Jurkat, Clone E6-1 (cell line): ENCODE data around the gene NRAP.

Experiments
- DNase-seq: peaks from one replicate; pipeline ENCODE4 v3.0.0-alpha.2; 2011; ENCODE audit warnings: low read depth, low spot score
- H3K4me3 ChIP-seq: 2 replicates; pipeline ENCODE4 v1.5.1; 2011; ENCODE audit warnings: mild to moderate bottlenecking, low read length, control low read depth, moderate library complexity

Gene NRAP

DNA sequence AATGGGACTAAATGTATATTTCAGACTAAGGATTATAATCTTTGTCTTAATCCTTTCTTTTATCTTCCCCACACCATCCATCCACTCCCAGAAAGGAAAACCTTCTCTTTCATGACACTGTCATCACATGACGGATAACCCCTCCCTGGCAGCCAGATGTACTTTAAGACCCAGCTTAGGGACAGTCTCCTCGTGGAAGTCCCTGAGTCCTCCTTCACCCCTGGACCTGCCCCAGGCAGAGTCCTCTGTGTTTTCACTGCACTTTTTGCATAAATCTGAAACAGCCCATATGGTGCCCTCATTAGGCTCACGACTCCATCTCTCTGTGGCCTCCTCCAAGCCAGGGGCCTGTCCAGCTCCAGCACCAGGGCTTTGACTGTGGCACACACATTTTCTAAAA lies 16.0 kb downstream of the NRAP start:
- no peak for DNase-seq
- no peak overlapping the region for H3K4me3 ChIP-seq

DNA sequence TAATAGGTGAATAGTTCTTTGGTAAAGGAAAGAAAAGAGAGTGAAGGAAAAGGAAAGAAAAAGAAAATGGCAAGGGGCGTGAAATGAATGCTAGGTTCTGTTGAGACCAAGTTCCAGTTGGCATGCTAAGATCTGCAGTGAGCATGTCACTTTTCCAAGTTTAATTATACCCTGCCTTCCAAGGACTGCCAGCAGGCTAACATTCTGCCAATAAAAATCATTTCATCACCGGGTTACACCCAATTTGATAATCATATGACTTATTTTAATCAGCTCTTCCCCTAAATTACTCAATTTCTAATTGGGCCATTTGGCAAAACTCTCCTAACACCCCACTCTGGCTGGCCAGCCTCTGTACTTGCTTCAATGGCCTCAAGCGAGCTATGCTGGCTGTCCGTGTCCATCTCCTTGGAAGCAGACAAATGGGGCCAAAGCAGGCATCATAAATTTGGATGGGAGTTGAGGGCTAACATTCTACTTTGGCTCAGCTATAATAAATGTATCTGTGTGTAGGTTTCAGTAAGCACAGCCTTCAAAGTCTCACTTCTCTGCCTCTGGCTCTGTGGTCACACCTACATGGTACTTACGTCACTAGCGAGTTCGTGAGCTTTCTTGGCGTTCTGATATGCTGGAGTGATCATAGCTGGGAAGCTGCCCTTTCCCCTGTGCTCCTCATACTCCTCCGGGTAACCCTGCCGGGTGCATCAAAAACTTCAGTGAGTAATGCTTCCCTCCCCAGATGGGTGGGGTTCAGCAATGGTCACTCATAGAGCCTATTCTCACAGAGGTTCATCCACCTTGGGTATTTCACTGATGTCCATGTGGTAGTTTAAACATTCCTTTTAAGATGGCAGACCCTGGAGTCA lies 17.3 kb downstream of the NRAP start:
- no peak overlapping the region for H3K4me3 ChIP-seq
- no peak for DNase-seq

DNA sequence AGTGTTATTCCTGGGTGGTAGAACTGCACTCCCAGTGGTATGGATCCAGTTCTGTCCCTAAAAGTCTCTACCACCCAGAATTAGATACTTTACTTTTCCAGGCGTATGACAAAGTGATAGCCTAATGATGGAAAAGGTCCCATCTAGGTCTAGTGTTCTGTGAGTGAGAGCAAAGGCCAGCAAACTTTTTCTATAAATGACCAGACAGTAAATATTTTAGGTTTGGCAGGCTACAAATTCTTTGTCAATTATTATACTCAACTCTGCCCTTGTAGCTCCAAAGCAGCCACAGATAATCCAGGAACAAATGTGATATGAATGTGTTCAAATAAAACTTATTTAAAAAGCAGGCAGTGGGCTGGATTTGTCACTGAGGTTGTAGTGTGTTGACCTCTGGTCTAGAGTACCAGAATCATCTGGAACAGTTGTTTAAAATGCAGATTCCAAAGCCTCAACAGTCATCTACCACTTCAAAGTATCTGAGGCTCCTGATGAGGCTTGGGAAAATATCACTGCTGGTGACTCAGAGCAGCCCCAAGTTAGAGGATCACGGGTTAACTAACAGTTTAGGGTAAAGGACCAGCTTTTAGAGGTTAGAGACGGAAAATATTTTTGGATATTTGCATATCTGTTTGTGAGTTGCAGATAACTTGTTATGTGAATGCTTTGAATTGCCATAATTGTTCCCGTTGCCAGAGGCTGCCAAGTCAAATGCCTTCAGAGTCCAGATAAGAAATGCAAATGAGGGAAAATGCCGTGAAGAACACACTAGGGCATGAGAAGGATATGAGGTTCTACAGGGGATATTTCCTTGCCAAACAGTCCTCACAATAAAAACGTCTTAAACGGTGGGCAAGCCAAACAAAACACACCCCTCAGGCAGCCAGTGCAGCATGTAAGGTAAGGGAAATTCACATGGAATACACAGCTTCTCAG lies 19.4 kb downstream of the NRAP start:
- DNase-seq, result no peak
- no peak overlapping the region for H3K4me3 ChIP-seq

DNA sequence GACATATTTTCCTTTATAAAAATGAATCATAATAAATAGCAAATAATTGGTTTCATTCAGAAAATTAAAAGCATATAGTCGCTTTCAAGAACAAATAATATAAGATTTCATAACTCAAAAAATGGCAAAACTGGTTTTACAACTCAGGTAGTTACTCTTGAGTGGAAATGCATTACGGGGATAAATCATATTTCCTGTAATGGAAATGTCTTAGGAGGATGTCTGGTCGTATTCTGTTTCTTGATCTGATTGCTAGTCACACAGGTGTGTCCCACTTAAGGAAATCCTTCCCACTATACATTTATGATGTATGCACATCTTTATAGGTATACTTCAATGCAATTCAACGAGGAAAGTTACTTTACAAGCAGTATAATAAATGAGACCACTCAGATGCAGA lies 20.7 kb downstream of the NRAP start:
- DNase-seq, result no peak
- H3K4me3 ChIP-seq, result no peak overlapping the region

DNA sequence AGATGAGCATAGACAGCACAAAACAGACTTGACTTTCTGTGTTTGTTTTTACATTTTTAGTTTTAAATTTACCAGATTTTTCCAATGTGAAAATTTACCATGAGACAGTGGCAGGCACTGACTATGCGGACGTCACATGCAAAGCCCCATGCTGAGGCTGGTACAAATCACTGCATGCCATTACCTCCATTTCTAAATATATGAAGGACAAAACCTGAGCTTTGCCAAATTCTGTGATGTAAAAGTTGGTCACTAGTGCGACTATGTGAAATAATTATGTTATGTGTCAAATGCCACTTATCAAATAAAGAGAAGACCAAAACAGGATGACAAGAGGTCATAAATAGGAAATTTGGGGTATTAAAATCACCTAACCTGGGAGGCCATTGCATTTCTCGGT lies 22.1 kb downstream of the NRAP start:
- H3K4me3 ChIP-seq, result no peak overlapping the region
- DNase-seq, result no peak

DNA sequence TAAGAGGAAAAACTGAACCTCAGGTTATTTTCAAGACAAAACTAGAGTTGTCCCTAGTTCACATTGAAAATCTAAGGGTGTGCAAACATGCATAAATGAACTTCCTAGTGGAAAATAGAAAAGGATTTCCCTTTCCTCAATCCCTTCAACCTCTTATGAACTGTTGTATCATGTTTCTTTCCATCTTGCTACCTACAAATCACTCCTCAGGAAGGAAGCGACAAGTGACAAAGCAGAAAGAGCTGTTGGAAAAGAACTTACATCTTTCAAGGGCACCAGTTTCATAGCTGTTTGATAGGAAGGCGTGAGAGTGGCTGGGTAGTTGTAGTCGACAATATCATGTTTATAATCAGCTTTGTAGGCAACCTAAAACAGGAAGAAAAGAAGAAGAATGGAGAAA lies 23.9 kb downstream of the NRAP start:
- DNase-seq, result no peak
- no peak overlapping the region for H3K4me3 ChIP-seq

DNA sequence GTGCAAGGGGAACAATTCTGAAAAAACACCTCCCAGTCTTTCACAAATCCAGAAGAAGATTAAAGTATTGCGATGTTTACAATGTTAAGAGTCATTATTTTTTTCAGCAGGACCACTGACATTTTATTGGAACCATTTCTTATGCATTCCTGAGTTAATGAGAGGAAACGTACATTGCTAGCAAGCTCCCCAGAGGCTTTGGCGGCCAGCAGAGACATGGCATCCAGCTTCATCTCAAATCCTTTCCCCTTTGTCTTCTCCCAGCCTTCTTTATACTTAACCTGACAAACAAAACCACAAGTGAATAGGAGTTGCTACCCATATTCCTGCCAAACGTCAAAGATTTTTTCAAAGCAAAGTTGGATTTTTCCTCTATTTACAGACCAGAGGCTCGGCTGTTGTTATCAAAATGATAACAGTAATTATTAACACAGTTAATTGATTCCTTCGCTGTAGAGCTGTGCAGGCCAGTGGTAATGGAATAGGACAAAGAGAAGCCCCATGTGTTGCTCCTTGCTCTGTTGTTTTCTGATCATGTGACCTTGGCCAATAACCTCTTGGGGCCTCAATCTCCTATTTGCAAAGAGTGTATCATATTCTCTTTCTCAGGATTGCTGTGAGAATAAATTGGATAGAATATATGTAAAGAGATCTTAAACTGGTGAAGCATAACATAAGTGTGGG lies 32.0 kb downstream of the NRAP start:
- no peak for DNase-seq
- no peak overlapping the region for H3K4me3 ChIP-seq

DNA sequence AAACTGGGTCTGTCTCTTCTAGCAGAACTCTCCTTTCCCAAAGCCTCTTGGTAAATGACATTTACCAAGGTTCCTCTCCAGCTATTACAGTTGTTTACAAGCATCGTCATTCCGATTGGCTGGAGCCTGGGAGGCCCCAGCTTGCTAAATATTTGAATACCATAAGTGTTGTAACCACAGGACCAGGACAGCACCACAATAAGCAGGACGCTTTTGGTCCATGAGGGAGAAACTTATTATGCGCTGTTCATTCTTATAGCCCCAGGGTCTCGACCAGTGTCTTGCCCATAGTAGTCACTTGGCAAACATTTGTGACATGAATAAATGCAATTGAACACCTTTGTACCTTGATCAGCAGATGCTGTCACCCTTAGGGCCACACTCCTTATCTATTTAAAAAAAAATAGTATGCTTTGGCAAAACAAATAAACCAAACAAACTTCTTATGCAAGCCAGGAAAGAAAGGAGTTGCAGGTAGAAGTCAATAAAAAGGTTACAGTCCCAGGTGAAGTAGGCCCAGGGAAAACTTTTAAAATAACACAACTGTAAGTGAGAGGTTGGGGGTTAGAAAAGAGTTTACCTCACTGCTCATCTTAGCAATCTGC lies 32.8 kb downstream of the NRAP start:
- H3K4me3 ChIP-seq, result no peak overlapping the region
- DNase-seq, result no peak

DNA sequence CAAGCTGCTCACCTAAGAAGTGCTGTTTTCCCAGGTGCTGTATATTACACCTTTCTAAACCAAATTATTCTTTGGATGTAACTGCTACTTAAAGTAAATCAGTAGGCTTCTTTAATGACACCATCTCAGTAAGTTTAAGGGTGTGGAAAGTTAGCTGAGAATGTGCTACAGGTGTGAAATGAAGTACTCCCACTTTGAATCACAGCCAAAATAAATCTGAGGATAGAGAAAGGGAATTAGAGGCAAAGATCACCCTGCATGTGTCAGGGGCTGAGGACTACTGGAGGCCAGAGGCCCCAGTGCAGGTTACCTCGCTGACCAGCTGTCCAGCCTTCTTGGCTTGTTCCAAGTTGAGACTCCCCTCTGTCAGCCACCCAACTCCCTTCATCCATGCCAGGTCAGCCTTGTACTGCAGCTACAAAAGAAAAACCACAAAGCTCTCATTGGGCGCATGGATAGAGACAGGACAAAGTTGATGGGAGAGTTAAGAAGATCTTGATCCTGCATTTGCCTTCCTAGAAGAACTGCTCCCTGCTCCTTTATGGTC lies 35.2 kb downstream of the NRAP start:
- H3K4me3 ChIP-seq, result no peak overlapping the region
- no peak for DNase-seq

DNA sequence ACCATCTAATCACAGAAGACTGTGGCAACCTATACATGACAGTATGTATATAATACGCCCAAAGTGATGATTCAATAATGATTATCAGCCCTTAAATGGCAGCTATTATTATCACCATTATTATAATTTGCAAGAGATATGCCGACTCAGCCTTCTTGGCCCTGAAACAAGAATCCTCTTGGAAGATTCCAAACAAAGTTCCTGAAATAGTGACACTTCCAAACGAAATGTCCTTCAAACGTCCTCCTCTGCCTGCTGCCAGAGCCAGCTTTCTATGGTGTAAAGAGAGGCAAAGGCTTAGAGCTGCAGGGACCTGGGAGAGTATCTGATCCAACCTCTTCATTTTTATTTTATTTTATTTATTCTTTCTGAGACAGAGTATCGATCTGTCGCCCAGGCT lies 36.0 kb downstream of the NRAP start:
- H3K4me3 ChIP-seq, result no peak overlapping the region
- DNase-seq, result no peak

DNA sequence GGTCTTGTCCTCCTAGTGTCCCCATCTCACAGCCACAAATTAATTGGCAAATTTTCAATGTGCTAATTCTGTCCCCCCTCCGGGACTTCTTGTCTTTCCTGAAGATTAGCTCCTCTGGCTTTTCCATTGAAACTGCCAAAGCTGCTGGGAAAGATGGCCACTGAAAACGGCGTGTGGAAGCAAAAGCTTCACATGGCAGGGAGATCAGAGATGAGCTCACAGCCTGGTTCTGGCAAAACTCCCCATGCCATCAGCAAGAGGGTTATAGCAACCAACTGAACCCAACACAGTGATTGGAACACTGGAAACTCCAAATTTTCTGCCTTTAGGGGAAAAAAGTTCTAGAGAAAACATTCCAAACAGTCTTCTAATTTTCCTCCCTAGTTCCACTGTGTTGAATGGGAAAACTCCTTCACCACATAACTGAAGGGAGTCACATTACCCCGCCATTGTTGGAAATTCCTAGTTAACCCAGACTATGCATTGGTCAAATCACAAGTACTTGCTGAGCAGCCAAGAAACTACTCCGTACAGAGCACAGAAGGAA lies 37.0 kb downstream of the NRAP start:
- no peak overlapping the region for H3K4me3 ChIP-seq
- DNase-seq, result no peak

DNA sequence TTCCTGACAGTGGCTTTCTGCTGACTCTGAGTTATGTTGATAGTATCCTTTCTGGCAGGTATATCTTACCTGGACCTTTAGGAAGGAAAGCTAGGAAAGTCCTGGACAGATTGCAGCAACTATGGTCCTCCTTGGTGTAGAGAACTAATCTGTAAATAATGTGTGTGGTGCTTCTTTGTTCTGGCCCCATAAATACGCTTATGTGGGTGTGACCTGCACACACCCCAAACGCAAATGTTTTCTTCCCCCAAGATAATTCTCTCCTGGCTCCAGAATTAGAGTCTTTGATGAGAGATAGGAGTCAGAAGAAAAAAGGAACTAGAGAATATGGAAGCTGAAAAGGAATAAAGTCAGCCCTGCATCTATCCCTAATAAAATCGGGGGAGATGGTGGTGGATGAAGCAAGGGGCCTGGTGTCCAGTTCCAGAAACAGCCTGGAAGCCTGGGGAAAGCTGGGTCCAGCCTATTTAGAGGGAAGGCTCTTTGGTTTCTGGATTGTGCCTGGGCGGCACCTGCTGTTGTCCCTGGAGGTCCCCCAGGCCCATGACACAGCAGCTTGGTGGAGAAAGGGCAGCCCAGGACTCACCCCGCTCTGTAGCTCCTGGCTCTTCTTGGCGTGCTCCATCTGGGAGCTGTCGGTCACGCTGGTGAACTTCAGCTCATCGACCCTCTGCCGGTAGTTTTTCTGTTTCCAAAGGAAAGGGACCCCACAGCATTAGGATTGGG lies 38.2 kb downstream of the NRAP start:
- H3K4me3 ChIP-seq, result no peak overlapping the region
- DNase-seq, result no peak

DNA sequence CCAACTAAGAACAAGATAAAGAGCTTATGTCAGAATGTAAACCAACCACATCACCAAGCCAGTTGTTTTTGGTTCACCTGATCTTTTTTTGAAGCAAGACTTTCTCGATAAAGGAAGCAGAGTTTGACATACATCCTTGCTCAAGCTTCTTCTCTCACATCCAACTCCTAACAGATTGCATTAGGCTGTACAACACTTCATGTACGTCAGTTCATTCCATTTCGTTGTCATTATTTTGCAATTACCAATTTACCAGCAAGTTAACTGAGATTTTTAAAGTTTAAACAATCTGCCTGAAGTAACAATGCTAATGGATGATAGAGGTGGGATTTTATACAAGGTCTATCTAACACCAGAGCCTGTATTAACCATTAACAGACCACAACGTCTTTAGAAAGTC lies 41.0 kb downstream of the NRAP start:
- DNase-seq, result no peak
- H3K4me3 ChIP-seq, result no peak overlapping the region

DNA sequence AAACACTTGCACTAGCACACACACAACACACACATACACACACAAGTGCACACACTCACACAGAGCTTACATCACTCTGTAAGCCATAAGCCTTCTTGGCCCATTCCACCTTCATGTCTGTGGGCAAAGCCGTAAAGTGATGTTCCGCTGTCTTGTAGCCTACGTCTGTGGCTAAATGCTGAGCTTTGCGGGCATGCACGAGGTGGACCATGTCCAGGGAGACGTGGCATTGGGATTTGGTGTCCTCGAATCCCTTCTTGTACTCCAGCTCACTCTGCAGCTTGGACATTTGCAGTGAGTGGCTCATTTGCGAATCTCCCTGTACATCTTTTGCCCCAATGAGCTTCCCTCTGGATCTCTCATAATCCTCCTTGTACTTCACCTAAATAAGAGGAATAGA lies 42.0 kb downstream of the NRAP start:
- DNase-seq, result no peak

DNA sequence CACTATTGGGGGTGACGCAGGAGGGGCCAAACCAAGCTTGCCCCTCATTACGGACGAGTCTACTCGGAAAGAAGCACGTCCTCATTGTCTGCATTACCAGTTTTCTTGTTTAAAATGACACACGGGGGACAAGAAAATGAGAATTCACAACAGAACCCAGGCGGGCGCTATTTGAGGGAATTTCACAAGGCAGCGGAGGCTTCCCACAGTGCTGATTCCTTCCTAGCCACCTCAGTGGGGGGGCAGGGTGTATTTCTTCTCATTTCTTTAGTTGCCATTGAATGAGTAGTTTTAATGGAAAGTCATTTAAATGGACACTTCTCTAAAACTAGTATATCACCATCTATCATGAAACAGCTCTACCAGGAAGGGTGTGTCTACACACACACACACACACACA lies 42.9 kb downstream of the NRAP start:
- DNase-seq, result no peak
- no peak overlapping the region for H3K4me3 ChIP-seq

More for the DNA sequence above, 42.0 kb downstream of the NRAP start:
- H3K4me3 ChIP-seq, result no peak overlapping the region

DNA sequence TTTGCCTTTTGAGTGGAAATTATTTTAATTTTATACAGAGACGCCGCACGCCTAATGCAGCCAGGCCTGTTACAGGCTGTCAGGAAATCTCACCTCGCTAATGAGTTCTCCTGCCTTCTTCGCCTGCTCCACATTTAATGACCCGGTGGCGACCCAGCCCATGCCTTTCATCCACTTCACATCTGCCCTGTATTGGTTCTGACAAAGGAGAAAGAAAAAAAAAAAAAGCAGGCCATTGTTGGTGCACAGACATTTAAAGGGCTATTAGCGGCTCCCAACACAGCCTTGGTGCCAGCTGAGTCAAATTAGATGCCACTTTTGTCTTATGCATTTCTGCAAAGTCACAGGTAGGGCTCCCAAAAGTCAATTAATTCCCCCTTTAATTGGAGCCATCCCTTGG lies 43.3 kb downstream of the NRAP start:
- DNase-seq, result no peak
- H3K4me3 ChIP-seq, result no peak overlapping the region

DNA sequence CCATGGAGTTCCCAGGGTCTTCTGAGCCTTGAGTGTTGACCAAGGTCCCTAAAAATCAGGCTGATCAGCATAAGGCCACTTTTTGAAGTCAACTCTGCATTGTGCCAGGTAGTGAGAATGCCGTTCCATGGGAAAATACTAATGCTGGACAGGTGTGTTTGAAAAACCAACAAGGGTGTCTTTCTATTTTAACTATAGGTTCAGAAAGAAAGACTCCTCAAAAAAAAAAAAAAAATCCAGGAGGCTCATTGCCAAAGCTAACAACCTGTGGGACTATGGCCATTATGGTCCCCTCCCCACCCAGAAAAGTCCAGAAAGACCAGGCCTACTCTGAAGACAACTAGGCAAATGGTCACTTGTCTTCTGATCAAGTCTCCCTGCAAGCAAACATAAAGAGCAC lies 44.4 kb downstream of the NRAP start:
- no peak overlapping the region for H3K4me3 ChIP-seq
- DNase-seq, result no peak

DNA sequence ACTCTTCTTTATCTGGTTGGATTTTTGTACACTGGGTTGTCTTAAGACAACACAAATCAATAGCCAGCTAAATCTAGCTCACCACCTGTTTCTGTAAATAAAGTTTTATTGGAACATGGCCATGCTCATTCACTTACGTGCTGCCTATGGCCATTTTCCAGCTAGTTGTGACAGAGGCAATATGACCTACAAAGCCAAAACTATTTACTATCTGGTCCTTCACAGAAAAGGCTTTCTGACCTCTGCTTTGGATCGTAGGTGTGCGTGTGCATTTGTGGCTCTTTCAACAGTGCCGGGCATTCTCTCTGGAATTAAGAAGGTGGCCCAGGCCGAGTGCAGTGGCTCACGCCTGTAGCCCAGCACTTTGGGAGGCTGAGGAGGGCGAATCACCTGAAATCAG lies 45.5 kb downstream of the NRAP start:
- DNase-seq, result no peak
- H3K4me3 ChIP-seq, result no peak overlapping the region
